Adrenal gland (tissue), 5 donors: Measurements from ENCODE around the gene TMEM125.

Experiments used
- POLR2A ChIP-seq, 2 donors: fragments of 450-650 bp; IDR thresholded peaks; one replicate each; pipeline ENCODE4 v1.6.1; 2017; ENCODE audit warnings: antibody characterized with exemption in 2 of 2, mild to moderate bottlenecking in 2 of 2, moderate library complexity in 1 of 2
- TF ChIP-seq, protein P1 (sequence below), 6 experiments: fragments of 450-650 bp in 4 of 6; fragments of 200-600 bp in 2 of 6; sonication (generic) in 1 of 6; IDR thresholded peaks; 1 replicate in 5 of 6; 2 replicates in 1 of 6; pipeline versions ENCODE4 v1.5.1 to v1.8.0; 2016 to 2021; ENCODE audit warnings: antibody characterized with exemption in 6 of 6, mild to moderate bottlenecking in 2 of 6, moderate library complexity in 1 of 6
- donor health status: DM: no; HTN: no; CAD: no.

DNA sequence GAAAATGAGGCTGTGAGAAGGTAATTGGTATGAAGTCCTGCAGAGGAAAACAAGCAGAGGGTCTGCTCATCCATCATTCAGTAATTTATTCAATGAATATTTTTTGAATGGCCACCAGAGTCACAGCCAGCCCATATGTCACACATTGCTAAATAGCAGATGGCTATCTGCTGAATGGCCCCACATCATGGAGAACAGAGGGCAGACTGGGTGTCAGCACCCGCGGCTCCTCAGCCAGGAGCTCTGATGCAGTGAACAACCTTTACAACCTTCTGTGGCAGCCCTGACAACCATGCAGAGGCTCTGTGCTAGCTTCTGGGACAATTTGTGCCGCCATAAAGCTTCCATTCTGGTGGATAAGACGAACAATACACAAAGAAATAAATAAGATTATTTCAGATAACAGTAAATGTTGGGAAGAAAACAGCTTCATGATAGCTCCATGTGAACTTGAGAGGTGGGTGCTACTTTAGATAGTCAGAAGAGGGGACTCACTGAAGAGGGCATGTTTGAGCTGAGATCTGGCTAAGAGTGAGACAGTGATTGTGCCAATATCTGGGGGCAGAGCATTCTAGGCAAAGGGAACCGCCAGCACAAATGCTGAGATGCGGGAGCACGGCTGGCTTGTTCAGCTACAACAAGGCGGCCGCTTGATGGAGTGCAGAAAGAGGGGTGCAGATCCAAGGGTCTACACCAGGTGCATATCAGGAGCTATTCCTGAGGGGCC lies 18.4 kb downstream of the TMEM125 start:
- TF ChIP-seq, protein P1, sequence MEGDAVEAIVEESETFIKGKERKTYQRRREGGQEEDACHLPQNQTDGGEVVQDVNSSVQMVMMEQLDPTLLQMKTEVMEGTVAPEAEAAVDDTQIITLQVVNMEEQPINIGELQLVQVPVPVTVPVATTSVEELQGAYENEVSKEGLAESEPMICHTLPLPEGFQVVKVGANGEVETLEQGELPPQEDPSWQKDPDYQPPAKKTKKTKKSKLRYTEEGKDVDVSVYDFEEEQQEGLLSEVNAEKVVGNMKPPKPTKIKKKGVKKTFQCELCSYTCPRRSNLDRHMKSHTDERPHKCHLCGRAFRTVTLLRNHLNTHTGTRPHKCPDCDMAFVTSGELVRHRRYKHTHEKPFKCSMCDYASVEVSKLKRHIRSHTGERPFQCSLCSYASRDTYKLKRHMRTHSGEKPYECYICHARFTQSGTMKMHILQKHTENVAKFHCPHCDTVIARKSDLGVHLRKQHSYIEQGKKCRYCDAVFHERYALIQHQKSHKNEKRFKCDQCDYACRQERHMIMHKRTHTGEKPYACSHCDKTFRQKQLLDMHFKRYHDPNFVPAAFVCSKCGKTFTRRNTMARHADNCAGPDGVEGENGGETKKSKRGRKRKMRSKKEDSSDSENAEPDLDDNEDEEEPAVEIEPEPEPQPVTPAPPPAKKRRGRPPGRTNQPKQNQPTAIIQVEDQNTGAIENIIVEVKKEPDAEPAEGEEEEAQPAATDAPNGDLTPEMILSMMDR (IDR thresholded peaks at IDR 0.05) = no peak
- TF ChIP-seq POLR2A (IDR thresholded peaks at IDR 0.05) = no peak
